ENCODE results near the gene PRM1. TPM values are rescaled to one million over a fixed set of nuclear protein-coding genes. Genes with fewer than 3 reads are reported as not detected.

PRM1 gene
- total RNA-seq, 1 experiment from 2014 or later = not detected

DNA sequence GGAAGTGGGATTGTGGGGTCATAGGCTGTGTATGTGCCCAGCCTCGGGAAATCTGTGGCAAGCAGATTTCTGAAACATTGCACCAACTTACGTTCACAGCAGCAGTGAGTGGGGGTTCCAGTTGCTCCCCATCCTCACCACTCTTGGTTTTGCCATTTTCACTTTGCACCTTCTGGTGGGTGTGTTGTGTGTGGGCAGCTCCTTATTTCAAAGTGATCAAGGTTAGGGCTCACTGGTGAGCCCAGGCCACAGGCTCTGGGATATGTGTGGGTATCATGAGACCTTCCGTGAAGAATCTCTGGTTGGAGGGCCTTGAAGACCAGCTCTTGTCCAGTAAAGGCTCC is 29.5 kb upstream of the PRM1 start:
- Histone ChIP-seq H2BK5ac (ENCODE audit: insufficient read length, low read length) (no peak overlapping the region), H3K4me2 (ENCODE audit: insufficient read depth, insufficient read length, low read length) (no peak overlapping the region), H3K4me1 (ENCODE audit: insufficient read depth, low read length) (peaks cover 2% of the 10 kb centered on the region; the same call in 1 of the 2 replicates), H3K79me2 (ENCODE audit: insufficient read depth, low read length) (no peaks in the 10 kb centered on the region), H2BK12ac (ENCODE audit: insufficient read length, low read depth, low read length) (peak overlapping the region; percentile 0), H2AK5ac (ENCODE audit: insufficient read length, low read length) (no peak overlapping the region), H2AFZ (ENCODE audit: low read length) (no peak overlapping the region), H4K91ac (ENCODE audit: insufficient read length, low read depth, low read length) (no peak overlapping the region), H3K18ac (ENCODE audit: insufficient read length, low read depth, low read length) (no peak overlapping the region), H2BK15ac (ENCODE audit: low read depth, low read length) (no peak overlapping the region), H3K4ac (ENCODE audit: low read depth, low read length) (no peak overlapping the region), H4K5ac (ENCODE audit: insufficient read length, low read depth, low read length) (no peak overlapping the region), H3K56ac (ENCODE audit: insufficient read length, low read depth, low read length) (no peak overlapping the region), H3K9me3 (ENCODE audit: control insufficient read depth, low read depth, low read length) (no peaks in the 10 kb centered on the region), H3K9ac (ENCODE audit: extremely low read depth, insufficient read length, low read length) (no peak overlapping the region), H3K79me1 (ENCODE audit: insufficient read depth, low read depth, low read length, poor library complexity, severe bottlenecking) (no peaks in the 10 kb centered on the region), H3K27me3 (ENCODE audit: insufficient read depth, low read length) (no peaks in the 10 kb centered on the region), H3K23me2 (ENCODE audit: insufficient read length, low read depth, low read length, poor library complexity, severe bottlenecking) (no peaks in the 10 kb centered on the region), H3K27ac (ENCODE audit: insufficient read length, low read depth, low read length) (no peak overlapping the region), H2BK20ac (ENCODE audit: low read depth, low read length, poor library complexity, severe bottlenecking) (no peak overlapping the region), H3T11ph (ENCODE audit: low read length) (no peak overlapping the region), H2BK120ac (ENCODE audit: low read depth, low read length, poor library complexity, severe bottlenecking) (no peak overlapping the region), H4K8ac (replicated peaks; ENCODE audit: insufficient read length, low read depth, low read length) (no peak overlapping the region), H3K14ac (ENCODE audit: insufficient read depth, low read length) (no peak overlapping the region), H3K23ac (ENCODE audit: insufficient read length, low read depth, low read length) (no peak overlapping the region), H4K20me1 (ENCODE audit: control insufficient read depth, insufficient read depth, insufficient read length) (no peaks in the 10 kb centered on the region)
- TF ChIP-seq, protein P1, sequence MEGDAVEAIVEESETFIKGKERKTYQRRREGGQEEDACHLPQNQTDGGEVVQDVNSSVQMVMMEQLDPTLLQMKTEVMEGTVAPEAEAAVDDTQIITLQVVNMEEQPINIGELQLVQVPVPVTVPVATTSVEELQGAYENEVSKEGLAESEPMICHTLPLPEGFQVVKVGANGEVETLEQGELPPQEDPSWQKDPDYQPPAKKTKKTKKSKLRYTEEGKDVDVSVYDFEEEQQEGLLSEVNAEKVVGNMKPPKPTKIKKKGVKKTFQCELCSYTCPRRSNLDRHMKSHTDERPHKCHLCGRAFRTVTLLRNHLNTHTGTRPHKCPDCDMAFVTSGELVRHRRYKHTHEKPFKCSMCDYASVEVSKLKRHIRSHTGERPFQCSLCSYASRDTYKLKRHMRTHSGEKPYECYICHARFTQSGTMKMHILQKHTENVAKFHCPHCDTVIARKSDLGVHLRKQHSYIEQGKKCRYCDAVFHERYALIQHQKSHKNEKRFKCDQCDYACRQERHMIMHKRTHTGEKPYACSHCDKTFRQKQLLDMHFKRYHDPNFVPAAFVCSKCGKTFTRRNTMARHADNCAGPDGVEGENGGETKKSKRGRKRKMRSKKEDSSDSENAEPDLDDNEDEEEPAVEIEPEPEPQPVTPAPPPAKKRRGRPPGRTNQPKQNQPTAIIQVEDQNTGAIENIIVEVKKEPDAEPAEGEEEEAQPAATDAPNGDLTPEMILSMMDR (conservative IDR thresholded peaks at IDR 0.05) = no peak
- Mint-ChIP-seq H3K27me3 (ENCODE audit: low read depth) (no peaks in the 10 kb centered on the region; the same call in 1 of the 2 replicates), H3K27ac (no peak overlapping the region; a peak in 2 of 7 replicates), H3K9me3 (no peaks in the 10 kb centered on the region; a peak in 1 of 5 replicates), H3K4me1 (peaks cover 37 to 43% of the 10 kb centered on the region in 2 experiments), H3K4me3 (no peak overlapping the region), H3K36me3 (ENCODE audit: insufficient read depth in 1 of 3, low read depth in 3 of 3) (peaks cover 0 to 1% (median 0%) of the 10 kb centered on the region in 3 experiments; a peak in 1 of 7 replicates)
- WGBS (ENCODE audit: extremely low coverage, insufficient read length, low lambda C conversion rate) = no CpG with 5 or more reads among the region's 3 CpGs
- DNase-seq = no peak

Measured in H9 (cell line).